ENCODE results near the gene PCK2.

DNA sequence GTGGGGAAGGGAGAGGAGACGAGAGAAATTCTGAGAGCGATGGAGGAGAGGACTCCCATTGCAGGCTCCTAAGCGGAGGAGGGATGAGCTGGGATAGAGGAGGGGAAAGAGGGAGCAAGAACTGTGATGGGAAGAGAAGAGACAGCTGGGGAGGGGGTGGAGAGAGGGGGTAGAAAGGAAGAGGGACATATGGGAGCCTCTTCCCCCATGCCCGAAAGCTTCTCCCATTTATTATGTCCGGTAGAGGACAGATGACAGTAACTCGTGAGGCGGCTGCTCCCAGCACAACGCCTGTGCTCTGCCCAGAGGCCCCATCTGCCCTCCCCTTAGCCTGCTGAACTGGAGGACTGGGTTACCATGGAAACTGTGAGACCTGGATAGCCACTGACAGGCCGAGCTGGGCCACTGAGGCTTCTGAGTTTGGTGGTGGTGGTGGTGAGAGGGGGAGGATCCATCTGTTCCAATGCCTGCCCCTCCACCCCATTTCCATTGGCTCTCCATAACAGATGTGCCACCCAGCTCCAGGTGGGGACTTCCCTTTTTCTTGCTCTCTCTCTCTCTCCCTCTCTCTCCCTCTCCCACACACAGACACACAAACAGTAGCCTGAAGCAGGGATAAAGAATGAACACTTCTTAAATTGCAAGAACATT is 14.5 kb upstream of the PCK2 start:
- TF ChIP-seq, protein P1, sequence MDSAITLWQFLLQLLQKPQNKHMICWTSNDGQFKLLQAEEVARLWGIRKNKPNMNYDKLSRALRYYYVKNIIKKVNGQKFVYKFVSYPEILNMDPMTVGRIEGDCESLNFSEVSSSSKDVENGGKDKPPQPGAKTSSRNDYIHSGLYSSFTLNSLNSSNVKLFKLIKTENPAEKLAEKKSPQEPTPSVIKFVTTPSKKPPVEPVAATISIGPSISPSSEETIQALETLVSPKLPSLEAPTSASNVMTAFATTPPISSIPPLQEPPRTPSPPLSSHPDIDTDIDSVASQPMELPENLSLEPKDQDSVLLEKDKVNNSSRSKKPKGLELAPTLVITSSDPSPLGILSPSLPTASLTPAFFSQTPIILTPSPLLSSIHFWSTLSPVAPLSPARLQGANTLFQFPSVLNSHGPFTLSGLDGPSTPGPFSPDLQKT (IDR thresholded peaks at IDR 0.05; ENCODE audit: borderline replicate concordance, low read depth, low read length) = no peak
- TF ChIP-seq ZNF174 (tag by site-specific recombination; IDR thresholded peaks at IDR 0.05) = no peak
- no peak for TF ChIP-seq KLF1 (tag by site-specific recombination; IDR thresholded peaks at IDR 0.05)
- no peak for TF ChIP-seq ZNF274 (IDR thresholded peaks at IDR 0.05; ENCODE audit: low read length)
- TF ChIP-seq ZNF274 (tag by site-specific recombination; IDR thresholded peaks at IDR 0.05; ENCODE audit: borderline replicate concordance) = no peak
- no peak for TF ChIP-seq ZNF248 (tag by site-specific recombination; IDR thresholded peaks at IDR 0.05)
- TF ChIP-seq, protein P2, sequence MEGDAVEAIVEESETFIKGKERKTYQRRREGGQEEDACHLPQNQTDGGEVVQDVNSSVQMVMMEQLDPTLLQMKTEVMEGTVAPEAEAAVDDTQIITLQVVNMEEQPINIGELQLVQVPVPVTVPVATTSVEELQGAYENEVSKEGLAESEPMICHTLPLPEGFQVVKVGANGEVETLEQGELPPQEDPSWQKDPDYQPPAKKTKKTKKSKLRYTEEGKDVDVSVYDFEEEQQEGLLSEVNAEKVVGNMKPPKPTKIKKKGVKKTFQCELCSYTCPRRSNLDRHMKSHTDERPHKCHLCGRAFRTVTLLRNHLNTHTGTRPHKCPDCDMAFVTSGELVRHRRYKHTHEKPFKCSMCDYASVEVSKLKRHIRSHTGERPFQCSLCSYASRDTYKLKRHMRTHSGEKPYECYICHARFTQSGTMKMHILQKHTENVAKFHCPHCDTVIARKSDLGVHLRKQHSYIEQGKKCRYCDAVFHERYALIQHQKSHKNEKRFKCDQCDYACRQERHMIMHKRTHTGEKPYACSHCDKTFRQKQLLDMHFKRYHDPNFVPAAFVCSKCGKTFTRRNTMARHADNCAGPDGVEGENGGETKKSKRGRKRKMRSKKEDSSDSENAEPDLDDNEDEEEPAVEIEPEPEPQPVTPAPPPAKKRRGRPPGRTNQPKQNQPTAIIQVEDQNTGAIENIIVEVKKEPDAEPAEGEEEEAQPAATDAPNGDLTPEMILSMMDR (tag by site-specific recombination; IDR thresholded peaks at IDR 0.05) = no peak
- no peak for TF ChIP-seq ZNF623 (tag by site-specific recombination; IDR thresholded peaks at IDR 0.05)
- peak; percentile 51; the same call in 1 of the 2 replicates for TF ChIP-seq SP3 (tag by site-specific recombination; IDR thresholded peaks at IDR 0.05)

All from HEK293 (cell line).